Activated T-helper 17 cell treated with anti-CD3 and anti-CD28 coated beads, Interleukin-2, amount 50 U/mL, for 72 hours (primary cell): ENCODE measurements around the gene DGAT2. TPM values are rescaled to one million over a fixed set of nuclear protein-coding genes. Genes with fewer than 3 reads are reported as not detected.
A peak's percentile ranks its signal among the peaks of the same experiment; 100 is the strongest.
"Not testable (repeated sequence)": the region's sequence is repeated elsewhere in the genome, so short reads cannot be mapped to it uniquely, and the experiment has no call there.

Experiments used
- ATAC-seq: fragments of 150-1000 bp; cut with Tn5 transposase; replicated peaks from 2 replicates; pipeline ENCODE4 v1.10.0; 2021; ENCODE audit warnings: mild to moderate bottlenecking, moderate library complexity
- H3K27ac Mint-ChIP-seq: one replicate; pipeline ENCODE4 v1.8.0; 2022; ENCODE audit warnings: mixed read lengths
- H3K27me3 Mint-ChIP-seq: one replicate; pipeline ENCODE4 v1.8.0; 2022; ENCODE audit warnings: mixed read lengths
- H3K36me3 Mint-ChIP-seq: one replicate; pipeline ENCODE4 v1.8.0; 2022; ENCODE audit warnings: low read depth, mild to moderate bottlenecking, mixed read lengths
- H3K4me1 Mint-ChIP-seq: one replicate; pipeline ENCODE4 v1.8.0; 2022; ENCODE audit warnings: mixed read lengths
- H3K4me3 Mint-ChIP-seq: one replicate; pipeline ENCODE4 v1.8.0; 2022; ENCODE audit warnings: mild to moderate bottlenecking, mixed read lengths
- H3K9me3 Mint-ChIP-seq: one replicate; pipeline ENCODE4 v1.8.0; 2022; ENCODE audit warnings: mixed read lengths
- total RNA-seq, 2 donors: library from RNA; stranded (reverse); gene quantifications; one replicate each; pipeline ENCODE4 v1.2.3, GENCODE V29; 2022

DGAT2 gene
- total RNA-seq, 2 donors from 2014 or later = 2.4 to 2.8 TPM

DNA sequence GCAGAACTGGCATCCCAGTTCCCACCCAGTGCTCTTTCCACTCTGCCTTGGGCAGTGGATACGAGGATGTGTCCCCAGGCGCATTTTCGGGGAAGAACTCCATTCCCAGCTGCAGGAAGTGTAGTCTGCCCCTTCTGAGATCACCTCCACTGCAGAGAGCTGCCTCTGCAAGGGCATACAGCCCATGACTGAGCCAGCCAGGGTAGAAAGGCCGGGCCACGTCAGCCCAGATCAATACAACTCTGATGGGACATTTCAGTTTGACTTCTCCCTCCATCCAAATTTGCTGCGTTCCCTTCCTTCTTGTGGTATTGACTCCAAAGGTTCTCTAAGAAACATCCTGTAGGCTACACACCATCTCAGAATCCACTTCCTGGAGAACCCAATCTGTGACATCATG is 31.3 kb upstream of the DGAT2 start:
- Mint-ChIP-seq H3K4me3 (no peak overlapping the region), H3K36me3 (no peaks in the 10 kb centered on the region), H3K27ac (no peak overlapping the region), H3K27me3 (peaks cover 12% of the 10 kb centered on the region), H3K4me1 (peaks cover 4% of the 10 kb centered on the region), H3K9me3 (no peaks in the 10 kb centered on the region)
- ATAC-seq = no peak

DNA sequence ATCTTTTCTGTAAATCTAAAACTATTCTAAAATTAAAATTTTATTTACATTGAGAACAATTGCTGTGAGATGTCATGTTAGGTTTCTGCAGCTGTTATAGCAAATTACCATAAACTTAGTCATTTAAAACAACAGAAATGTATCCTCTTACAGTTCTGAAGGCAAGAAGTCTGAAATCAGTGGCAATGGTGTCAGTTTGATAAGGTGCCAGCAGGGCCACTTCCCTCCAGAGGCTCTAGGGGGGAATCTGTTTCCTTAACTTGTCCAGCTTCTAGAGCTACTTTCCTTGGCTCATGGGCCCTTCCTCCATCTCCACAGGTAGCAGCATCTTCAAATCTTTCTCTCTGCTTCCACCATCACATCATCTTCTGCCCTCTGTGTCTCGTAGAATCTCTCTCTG is 27.9 kb upstream of the DGAT2 start:
- peaks cover 18% of the 10 kb centered on the region for H3K27me3 Mint-ChIP-seq
- no peaks in the 10 kb centered on the region for H3K4me1 Mint-ChIP-seq
- no peaks in the 10 kb centered on the region for H3K36me3 Mint-ChIP-seq
- no peak for ATAC-seq
- H3K9me3 Mint-ChIP-seq = no peaks in the 10 kb centered on the region
- no peak overlapping the region for H3K4me3 Mint-ChIP-seq
- no peak overlapping the region for H3K27ac Mint-ChIP-seq

DNA sequence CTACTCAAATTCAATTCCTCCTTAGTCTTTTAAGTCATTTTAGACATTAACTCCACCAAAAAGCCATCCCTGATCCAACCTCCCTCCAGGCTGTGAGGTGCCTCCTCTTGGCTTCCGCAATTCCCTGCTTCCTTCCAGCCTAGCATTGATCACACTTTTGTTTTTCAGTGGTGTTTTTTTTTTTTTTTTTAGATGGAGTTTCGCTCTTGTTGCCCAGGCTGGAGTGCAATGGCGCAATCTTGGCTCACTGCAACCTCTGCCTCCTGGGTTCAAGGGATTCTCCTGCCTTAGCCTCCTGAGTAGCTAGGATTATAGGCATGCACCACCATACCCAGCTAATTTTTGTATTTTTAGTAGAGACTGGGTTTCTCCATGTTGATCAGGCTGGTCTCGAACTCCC is 25.4 kb upstream of the DGAT2 start:
- not testable (repeated sequence) for H3K9me3 Mint-ChIP-seq, H3K4me1 Mint-ChIP-seq, H3K36me3 Mint-ChIP-seq, ATAC-seq, H3K4me3 Mint-ChIP-seq, H3K27ac Mint-ChIP-seq
- H3K27me3 Mint-ChIP-seq = peaks cover 17% of the 10 kb centered on the region

DNA sequence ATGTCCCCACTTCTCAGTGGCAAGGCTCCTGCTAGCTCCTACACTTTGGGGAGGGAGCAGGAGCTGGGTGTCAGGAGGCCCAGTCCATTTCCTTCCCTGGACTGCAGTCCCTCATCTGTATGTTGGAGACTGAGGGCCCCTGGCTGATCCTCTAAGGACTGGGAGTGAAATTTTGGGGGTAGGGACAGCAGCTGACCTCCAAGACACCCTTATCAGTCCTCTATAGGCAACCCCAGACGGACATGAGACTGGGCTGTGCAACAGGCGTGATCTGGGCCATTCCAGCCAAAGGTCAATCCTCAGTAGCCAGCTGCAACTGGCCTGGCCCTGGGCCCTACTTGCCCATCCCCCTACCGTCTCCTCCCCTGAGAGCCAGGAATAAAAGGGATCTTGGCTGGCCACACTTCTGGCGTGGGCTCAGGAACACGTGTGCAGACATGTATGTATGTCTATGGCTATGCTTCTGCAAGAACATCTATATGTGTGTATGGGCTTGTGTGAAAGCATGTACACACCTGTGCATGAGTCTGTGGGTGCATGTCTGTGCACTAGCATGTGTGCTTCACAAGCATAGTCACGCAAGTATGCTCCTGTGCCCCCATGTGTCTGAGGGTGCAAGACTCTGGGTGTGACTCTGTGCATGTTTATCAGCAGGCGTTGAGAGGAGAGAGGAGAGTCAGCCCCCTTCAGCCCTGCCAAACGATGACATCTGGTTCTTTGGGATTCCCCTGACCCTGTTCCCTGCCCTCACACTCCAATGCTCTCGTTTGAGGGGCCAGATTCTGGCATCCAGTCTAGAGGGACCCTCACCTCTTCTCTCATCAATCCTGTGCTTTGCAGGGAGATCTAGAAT is 24.6 kb upstream of the DGAT2 start:
- ATAC-seq = no peak
- no peaks in the 10 kb centered on the region for H3K36me3 Mint-ChIP-seq
- no peaks in the 10 kb centered on the region for H3K4me1 Mint-ChIP-seq
- peaks cover 17% of the 10 kb centered on the region for H3K27me3 Mint-ChIP-seq
- no peak overlapping the region for H3K4me3 Mint-ChIP-seq
- H3K9me3 Mint-ChIP-seq = no peaks in the 10 kb centered on the region
- H3K27ac Mint-ChIP-seq = no peak overlapping the region

DNA sequence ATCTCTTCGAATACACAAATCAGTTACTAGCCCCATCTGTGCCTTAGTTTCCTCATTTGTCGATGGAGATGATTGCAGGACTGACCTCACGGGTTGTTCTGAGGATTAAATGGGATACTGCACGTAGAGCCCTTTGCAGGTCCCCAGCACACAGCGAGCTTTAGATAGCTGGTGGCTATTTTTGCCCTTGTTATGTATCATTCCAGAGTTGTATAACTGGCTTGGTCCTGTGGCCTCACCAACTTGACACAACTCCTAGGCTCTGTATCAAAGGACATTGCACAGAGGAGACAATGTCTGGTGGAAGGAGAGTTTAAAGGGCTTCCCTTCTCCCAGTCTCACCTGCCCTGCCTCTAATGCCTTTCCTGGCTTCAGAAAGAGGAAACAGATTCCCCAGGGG is 22.8 kb upstream of the DGAT2 start:
- Mint-ChIP-seq H3K4me1 (no peaks in the 10 kb centered on the region), H3K27ac (no peak overlapping the region), H3K9me3 (no peaks in the 10 kb centered on the region), H3K27me3 (peaks cover 17% of the 10 kb centered on the region), H3K36me3 (no peaks in the 10 kb centered on the region), H3K4me3 (no peak overlapping the region)
- no peak for ATAC-seq

DNA sequence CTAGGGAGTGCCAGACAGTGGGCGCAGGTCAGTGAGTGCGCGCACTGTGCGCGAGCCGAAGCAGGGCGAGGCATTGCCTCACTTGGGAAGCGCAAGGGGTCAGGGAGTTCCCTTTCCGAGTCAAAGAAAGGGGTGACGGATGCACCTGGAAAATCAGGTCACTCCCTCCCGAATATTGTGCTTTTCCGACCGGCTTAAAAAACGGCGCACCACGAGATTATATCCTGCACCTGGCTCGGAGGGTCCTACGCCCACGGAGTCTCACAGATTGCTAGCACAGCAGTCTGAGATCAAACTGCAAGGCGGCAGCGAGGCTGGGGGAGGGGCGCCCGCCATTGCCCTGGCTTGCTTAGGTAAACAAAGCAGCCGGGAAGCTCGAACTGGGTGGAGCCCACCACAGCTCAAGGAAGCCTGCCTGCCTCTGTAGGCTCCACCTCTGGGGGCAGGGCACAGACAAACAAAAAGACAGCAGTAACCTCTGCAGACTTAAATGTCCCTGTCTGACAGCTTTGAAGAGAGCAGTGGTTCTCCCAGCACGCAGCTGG is 19.8 kb upstream of the DGAT2 start:
- H3K4me1 Mint-ChIP-seq, H3K27ac Mint-ChIP-seq, H3K4me3 Mint-ChIP-seq, H3K36me3 Mint-ChIP-seq, ATAC-seq, H3K9me3 Mint-ChIP-seq: not testable (repeated sequence)
- H3K27me3 Mint-ChIP-seq = peaks cover 13% of the 10 kb centered on the region

DNA sequence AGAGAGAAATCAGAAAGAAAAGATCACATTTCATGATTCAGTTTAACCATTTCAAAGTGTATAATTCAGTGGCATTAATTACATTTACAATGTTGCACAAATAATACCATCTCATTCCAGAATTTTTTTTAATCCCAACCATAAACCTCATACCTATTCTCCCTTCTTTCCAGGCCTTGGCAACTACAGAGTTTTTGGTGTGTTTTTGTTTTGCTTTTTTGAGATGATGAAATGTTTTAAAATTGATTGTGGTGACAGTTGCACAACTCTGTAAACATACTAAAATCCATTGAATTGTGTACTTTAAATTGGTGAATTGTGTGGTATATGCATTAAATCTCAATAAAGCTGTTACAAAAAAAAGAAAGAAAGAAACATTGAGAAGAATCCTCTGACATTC is 13.6 kb upstream of the DGAT2 start:
- H3K9me3 Mint-ChIP-seq, H3K36me3 Mint-ChIP-seq, H3K4me3 Mint-ChIP-seq, H3K4me1 Mint-ChIP-seq, H3K27ac Mint-ChIP-seq, ATAC-seq, H3K27me3 Mint-ChIP-seq: not testable (repeated sequence)

DNA sequence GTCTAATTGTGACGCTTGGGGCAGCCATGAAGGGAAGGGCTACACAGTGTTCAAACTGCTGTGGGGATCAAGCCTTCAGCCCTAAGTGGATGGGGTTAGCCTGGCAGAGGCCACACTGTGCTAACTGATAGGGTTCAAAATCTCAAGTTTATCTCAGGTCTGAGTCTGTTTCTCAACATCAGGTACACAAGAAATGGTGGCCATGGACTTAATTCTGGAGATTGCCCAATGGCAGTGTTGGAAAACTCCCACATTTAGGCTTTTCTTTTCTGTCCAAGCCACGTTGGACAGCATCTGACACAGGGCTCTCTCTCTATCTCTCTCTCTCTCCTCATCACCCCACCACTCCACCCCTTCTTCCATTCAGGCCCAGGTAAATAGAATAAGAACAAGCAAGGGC is 10.9 kb upstream of the DGAT2 start:
- no peaks in the 10 kb centered on the region for H3K4me1 Mint-ChIP-seq

DNA sequence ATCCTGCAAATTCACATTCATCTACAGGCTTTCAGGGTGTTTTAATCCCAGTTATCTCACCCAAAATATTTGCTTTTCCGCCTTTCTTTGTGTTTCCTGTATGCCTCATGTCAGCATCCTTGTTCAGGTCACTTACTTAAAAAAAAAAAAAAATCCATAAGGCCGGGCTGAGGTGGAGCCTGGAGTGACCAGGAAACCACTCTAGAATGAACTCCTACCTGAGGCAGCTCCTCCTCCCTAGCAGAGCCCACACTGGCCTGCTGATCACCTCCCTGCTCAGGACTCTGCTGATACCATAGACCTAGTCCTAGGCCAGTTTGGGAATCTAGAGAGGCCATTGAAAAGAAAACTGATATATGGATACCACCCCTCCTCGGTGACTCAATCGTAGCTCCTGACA is 8.7 kb upstream of the DGAT2 start:
- H3K36me3 Mint-ChIP-seq = no peaks in the 10 kb centered on the region
- H3K4me3 Mint-ChIP-seq = no peak overlapping the region
- H3K27me3 Mint-ChIP-seq = no peaks in the 10 kb centered on the region
- H3K9me3 Mint-ChIP-seq = no peaks in the 10 kb centered on the region
- no peak overlapping the region for H3K27ac Mint-ChIP-seq
- no peak for ATAC-seq
- no peaks in the 10 kb centered on the region for H3K4me1 Mint-ChIP-seq

More for the DNA sequence above, 10.9 kb upstream of the DGAT2 start:
- Mint-ChIP-seq H3K27ac (no peak overlapping the region), H3K27me3 (no peaks in the 10 kb centered on the region), H3K9me3 (no peaks in the 10 kb centered on the region), H3K36me3 (no peaks in the 10 kb centered on the region), H3K4me3 (no peak overlapping the region)
- ATAC-seq = no peak

DNA sequence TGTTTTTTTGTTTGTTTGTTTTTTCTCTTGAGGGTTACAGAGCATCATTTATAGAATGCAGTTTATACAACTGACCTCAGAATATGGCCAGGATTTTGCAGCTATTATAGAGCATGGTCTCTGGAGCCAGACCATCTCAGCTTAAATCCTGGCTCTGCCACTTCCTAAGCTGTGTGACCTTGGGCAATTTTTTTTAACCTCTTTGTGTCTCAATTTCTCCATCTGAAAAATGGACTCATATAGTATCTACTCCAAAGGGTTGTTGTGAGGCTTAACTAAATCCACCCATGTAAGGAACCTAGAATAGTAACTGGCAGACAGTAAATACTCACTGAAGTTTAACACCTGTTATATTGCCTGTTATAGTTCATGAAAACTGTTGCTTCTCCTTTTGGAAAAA is 8.3 kb upstream of the DGAT2 start:
- Mint-ChIP-seq H3K27ac (no peak overlapping the region), H3K36me3 (no peaks in the 10 kb centered on the region)
- ATAC-seq = no peak

DNA sequence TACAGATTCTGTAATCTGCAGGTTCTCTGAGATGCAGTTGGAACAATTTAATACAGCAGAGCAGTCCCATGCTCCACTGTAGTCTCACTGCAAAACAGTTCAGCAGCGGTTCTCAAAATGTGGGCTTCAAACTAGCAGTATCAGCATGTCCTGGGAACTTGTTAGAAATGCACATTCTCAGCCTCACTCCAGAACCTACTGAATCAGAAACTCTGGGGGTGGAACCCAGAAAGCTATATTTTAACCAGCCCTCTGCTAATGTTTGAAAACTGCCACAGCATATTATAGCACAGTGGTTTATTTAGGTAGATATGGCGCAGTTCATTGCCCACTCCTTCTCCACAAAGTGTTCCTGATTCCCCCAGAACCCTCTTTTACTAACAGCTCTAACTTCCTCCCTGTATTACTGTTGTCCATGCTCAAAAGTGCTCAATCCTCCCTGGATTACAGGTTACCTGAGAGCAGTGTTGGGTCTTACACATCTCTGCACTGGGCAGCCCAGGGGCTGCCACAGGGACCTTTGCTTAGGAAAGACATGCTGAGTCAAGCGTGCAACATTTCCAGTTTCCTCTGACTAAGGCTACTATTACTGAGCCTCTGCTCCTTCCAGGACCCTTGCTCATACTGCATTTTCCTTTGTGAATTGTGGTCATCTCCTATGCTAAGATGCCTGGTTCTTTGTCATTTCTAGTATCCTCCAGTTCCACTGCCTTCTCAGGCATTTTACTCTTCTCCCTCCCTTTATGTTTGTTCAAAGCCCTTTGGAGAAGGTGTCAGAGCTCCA is 7.7 kb upstream of the DGAT2 start:
- H3K36me3 Mint-ChIP-seq = no peaks in the 10 kb centered on the region
- H3K27ac Mint-ChIP-seq = no peak overlapping the region
- no peaks in the 10 kb centered on the region for H3K4me1 Mint-ChIP-seq
- no peaks in the 10 kb centered on the region for H3K9me3 Mint-ChIP-seq
- no peaks in the 10 kb centered on the region for H3K27me3 Mint-ChIP-seq
- ATAC-seq = peak; percentile 73
- no peak overlapping the region for H3K4me3 Mint-ChIP-seq

More for the DNA sequence above, 8.3 kb upstream of the DGAT2 start:
- Mint-ChIP-seq H3K4me3 (no peak overlapping the region), H3K9me3 (no peaks in the 10 kb centered on the region), H3K4me1 (no peaks in the 10 kb centered on the region), H3K27me3 (no peaks in the 10 kb centered on the region)

DNA sequence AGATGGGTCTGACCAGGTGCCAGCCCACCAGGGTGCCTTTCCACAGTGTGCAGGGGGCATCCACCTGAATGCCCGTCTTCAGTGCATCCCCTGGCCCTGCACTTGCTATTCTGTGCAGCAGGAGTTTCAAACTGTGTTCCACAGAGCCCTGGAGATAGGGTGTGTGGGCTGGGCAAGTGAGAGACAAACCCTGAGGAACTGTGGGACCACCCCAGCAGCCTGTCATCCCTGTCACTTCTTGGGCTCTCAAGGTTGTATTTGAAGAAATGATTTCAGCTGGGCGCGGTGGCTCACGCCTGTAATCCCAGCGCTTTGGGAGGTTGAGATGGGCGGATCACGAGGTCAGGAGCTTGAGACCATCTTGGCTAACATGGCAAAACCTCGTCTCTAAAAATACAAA is 6.4 kb upstream of the DGAT2 start:
- no peak overlapping the region for H3K4me3 Mint-ChIP-seq
- ATAC-seq = no peak
- H3K27ac Mint-ChIP-seq = no peak overlapping the region
- peaks cover under 1% of the 10 kb centered on the region for H3K27me3 Mint-ChIP-seq
- peaks cover 4% of the 10 kb centered on the region for H3K4me1 Mint-ChIP-seq
- H3K36me3 Mint-ChIP-seq = no peaks in the 10 kb centered on the region
- no peaks in the 10 kb centered on the region for H3K9me3 Mint-ChIP-seq

DNA sequence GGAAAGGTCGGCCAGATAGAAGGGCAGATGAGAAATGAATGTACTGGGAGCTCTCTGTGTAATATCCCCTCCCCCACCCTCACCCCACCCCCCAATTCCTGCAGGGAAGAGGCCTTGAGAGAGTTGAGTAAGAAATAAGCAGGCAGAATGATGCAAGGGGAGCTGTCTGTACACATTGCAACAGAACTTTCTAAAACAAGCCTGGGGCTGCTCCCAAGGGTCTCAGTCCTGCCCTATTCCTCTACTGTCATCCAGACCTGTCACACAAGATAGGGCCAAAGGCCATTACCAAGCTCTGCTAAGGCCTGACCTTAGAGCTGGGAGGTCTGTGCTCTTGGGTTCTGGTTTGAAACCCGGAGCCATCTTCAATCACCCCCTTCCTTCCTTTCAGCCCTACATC is 5.7 kb upstream of the DGAT2 start:
- no peak overlapping the region for H3K4me3 Mint-ChIP-seq
- no peaks in the 10 kb centered on the region for H3K36me3 Mint-ChIP-seq
- H3K27ac Mint-ChIP-seq = no peak overlapping the region
- no peak for ATAC-seq
- peaks cover 9% of the 10 kb centered on the region for H3K4me1 Mint-ChIP-seq
- H3K27me3 Mint-ChIP-seq = peaks cover 3% of the 10 kb centered on the region
- no peaks in the 10 kb centered on the region for H3K9me3 Mint-ChIP-seq

DNA sequence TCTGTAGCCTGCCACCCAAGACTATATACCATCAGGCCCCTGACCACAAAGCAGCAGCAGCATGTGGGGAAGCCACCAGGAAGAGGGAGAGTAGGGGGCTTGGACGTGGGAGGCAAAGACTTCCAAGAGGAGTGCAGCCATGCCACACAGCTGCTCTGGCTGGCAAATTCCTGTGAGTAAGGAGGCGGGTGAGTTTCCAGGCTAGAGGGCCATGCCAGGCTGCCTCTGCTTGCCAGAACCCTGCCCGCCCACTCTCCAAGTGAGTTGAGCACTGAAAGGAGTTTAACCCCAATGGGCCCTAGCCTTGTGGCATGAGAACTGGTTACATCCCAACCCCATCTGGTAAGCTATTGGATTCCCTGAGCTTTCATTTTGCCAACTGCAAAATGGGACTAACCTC is 4.7 kb upstream of the DGAT2 start:
- H3K4me1 Mint-ChIP-seq = peaks cover 9% of the 10 kb centered on the region
- peaks cover 3% of the 10 kb centered on the region for H3K27me3 Mint-ChIP-seq
- no peak for ATAC-seq
- H3K27ac Mint-ChIP-seq = no peak overlapping the region
- H3K4me3 Mint-ChIP-seq = no peak overlapping the region
- H3K9me3 Mint-ChIP-seq = no peaks in the 10 kb centered on the region
- no peaks in the 10 kb centered on the region for H3K36me3 Mint-ChIP-seq

DNA sequence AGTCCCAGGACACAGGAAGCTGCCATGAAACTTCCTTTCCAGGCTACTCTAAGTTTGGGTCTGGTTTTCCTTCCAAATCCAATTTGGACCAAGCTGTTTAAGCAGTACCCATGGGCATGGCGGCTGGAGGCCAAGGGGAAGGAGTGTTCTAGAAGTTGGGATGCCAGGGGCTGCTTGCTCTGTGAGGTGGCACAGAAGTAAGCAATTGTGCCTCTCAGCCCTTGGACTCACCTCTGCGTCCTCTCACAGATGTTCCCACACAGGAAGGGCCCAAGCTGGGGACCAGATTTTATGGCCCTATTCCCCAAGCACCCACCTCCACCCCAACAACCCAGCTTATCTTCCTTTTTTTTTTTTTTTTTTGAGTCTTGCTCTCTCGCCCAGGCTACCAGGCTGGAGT is 3.5 kb upstream of the DGAT2 start:
- Mint-ChIP-seq H3K36me3 (no peaks in the 10 kb centered on the region), H3K4me3 (no peak overlapping the region), H3K9me3 (no peaks in the 10 kb centered on the region), H3K4me1 (peaks cover 9% of the 10 kb centered on the region), H3K27ac (no peak overlapping the region), H3K27me3 (peaks cover 3% of the 10 kb centered on the region)
- no peak for ATAC-seq
